GM21390 (cell line): Measurements from ENCODE around the gene AFF3.

Experiments used
- ATAC-seq: cut with Tn5 transposase; IDR thresholded peaks from one replicate; pipeline ENCODE4 v1.9.1; 2021; ENCODE audit not compliant: unreplicated experiment

The AFF3 gene

GRCh38 chr2:100072503-100072902 is 69.9 kb downstream of the AFF3 start:
- ATAC-seq: no peak

DNA sequence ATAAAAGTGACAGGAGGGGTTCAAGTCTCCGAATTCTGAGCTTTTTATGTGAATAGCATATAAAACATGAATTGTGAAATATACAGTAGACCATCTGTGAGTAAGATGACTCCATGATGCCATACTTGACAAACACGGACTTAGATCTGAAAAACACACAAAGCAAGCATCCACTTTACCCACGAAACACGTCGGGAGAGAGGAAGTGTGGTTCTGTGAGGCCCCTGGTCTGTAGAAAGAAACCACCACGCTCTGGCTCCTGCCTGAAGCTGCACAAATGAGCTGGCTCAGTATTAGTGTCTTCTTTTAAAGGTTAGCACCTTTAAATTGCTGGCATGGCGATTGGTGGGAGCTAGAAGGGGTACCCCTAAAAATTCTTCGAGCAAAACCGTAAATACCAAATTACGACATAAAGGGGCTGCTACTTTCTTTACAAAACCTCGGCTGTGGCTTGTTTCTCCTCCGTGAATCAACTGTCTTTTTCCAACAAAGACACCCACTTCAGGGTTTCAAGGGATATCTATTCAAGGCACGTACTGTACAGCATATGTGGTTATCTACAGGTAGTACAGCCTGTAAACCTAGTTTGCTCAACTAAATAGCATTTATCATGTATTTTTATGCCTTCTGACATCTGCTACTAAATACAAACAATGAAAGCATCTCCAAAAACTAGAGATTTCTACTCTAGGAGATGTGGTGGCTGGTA is 70.9 kb downstream of the AFF3 start:
- ATAC-seq: no peak

DNA sequence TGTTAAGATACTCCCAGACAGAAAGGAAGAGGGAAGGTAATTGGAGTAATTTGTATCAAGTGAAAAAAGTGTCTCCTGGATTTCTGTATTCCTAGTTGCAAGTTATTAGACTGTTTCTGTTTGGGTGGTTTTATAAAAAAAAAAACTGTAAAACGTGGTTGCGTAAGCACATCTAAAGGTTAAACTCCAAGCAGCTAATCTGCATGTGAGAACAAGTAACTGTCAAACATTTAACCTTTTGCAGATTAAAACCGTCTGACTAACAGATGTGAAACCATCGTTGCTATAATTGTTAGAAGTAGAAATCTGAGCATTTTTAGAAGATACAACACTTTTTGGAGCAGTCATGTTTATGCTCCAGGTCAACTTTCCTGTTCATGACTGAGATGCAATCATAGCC is 72.3 kb downstream of the AFF3 start:
- no peak for ATAC-seq

- ATAC-seq: no peak
Observed at GRCh38 chr2:100068395-100068794, 74.0 kb downstream of the AFF3 start.

- ATAC-seq: no peak
Observed at GRCh38 chr2:100067784-100068183, 74.6 kb downstream of the AFF3 start.

- no peak for ATAC-seq
Observed at GRCh38 chr2:100066856-100067255, 75.5 kb downstream of the AFF3 start.

DNA sequence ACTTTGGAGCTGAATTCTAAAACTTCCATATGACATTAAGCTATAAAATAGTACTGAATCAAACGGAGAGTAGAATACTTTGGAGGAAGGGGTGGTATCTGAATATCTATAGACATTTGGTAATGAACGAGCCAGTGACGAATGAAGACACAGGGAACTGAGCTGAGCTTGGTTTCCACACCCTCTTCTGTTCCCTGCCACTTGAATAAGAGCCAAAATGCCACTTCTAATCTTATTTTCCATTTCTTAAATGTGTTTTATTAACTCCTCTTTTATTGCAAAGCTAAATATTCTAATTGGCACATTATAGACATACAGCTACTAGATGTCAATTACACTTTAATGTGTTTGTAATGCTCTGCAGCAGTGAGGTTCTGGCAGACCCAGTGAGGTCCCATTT is 76.1 kb downstream of the AFF3 start:
- ATAC-seq: no peak

- no peak for ATAC-seq
Observed at GRCh38 chr2:100064592-100065428, 77.6 kb downstream of the AFF3 start.

DNA sequence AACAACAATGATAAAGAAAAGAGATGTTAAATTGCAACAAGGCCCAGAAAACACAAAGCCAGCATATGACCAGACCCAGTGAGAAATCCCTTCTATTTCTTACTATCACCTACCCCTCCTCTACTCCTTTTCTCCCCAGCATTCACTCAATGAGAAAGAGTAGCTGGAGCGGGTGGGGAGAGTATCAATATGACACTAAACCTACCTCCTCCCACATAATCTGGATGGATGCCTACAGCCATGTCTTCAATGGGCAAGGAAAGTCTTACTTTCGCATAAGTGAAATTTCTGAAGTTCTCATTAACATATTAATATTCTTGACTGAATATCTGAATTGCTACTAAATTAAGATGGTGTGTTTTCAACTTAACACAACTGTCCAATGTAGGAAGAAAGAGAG is 78.2 kb downstream of the AFF3 start:
- no peak for ATAC-seq

- ATAC-seq: no peak
Observed at GRCh38 chr2:100063459-100063953, 78.9 kb downstream of the AFF3 start.

GRCh38 chr2:100062336-100062735 is 80.1 kb downstream of the AFF3 start:
- no peak for ATAC-seq

DNA sequence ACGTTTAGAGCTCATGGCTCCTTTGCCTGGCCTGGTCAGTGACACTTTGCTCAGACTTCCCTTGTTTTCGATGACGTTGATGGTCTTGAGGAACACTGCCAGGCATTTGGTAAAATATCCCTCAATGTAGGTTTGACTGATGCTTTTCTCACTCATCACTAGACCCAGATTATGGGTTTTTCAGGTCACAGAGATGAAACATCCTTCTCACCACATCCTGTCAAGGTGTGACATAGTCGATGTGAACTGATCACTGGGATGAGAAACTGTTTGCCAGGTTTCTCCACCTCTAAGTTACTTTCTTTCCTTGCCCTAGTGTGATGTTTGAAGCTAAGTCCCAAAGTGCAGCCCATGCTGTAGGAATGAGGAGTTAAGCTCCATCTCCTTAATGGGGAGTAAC is 81.5 kb downstream of the AFF3 start:
- no peak for ATAC-seq

DNA sequence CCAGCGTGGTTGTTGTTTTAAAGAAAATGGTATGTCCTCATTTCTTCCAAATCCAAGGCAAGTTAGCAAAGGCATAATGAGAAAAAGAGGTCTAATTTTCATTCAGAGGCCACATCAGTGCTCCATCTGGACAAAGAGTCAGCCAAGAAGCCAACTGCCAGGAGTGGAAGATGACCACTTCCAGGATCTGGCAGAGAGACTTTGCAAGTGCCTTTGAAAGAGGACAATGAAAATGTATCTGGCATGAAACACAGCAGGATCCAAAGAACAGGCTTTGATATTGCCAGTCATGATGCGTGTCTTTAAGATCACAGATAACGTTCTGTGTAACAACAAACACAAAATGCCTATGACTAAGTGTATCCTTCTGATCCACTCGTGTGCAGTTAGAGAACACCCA is 82.8 kb downstream of the AFF3 start:
- ATAC-seq: no peak

- ATAC-seq: no peak
Observed at GRCh38 chr2:100057901-100058261, 84.5 kb downstream of the AFF3 start.

DNA sequence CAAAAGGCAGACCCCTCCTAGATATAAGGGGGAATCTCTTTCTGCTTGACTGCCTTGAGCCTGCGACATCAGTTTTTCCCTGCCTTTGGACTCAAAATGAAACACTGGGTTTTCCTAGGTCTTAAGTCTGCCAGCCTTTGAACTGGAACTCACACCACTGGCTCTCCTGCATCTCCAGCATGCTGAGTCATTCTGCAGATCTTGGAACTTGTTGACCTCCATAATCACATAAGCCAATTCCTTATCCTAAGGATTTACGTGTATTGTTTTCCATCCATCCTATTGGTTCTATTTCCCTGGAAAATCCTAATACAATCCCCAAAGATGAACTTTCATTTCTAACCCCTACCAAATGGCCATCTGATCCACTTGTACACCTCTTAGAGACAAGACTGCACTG is 88.0 kb downstream of the AFF3 start:
- no peak for ATAC-seq

GRCh38 chr2:100053087-100053885 is 89.1 kb downstream of the AFF3 start:
- ATAC-seq: no peak

DNA sequence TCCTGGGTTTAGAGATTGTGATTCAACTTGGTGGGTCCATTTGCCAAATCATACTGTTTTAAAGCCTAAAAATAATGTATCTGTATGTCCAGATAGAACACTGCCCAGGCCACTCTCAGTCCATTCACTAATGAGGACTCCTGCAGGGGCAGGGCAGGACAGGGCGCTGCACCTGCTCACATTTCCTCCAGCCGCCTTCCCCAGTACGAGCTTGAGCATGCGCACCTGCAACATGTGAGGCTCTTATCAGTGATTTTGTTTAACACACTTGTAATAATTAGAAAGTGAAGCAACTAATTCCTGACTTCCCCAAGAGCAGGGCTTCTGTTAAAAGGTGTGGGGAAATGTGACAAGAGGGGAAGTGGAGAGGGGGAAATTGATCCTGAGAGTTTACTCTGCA is 89.7 kb downstream of the AFF3 start:
- ATAC-seq: no peak

GRCh38 chr2:100051253-100051652 is 91.1 kb downstream of the AFF3 start:
- ATAC-seq: no peak

- no peak for ATAC-seq
Observed at GRCh38 chr2:100050685-100051084, 91.7 kb downstream of the AFF3 start.

DNA sequence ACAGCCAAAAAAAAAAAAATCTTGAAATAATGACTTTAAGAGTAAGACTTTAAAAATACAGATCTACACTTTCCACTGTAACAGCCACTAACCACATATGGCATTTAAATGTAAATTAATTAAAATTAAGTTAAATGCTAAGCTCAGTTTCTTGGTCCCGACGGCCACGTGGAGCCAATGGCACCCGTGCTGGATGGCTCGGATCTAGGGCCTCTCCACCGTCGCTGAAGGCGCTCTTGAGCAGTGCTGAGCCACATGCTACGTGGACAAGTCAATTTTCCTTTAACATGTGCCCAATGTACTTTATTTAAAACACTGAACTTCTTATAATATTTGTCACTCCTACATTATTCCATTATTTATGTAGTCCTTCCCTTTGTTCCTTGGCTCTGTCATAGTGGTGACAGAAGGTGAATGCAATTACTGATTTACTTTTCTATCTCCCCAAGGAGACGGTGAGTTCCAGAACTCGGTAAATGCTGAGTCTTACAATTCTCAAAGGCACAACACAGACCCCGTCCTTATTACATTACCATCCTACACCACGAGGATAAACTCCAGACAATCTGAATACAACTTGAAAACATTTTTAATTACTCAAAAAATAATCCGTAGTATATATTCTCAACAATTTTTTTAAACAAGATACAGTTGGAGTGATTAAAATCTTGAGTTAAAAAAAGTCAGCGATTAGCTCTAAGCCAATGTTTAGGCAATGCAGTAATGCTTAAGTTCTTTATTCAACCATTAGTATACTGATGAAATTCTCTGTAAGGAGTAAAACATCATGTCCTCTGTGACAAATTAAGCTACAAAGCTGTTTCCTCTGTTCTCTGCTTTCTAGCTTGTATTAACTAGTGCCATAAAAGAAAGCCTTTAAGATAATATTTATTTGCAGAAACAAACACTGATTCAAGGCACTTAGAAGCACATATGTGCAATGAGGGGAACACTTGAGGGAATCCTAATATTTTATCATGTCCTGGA is 95.1 kb downstream of the AFF3 start:
- no peak for ATAC-seq
